NOMO-1 (cell line): ENCODE measurements around the gene EPB41L4B.

Source experiments
- DNase-seq, 2 experiments: peaks; one replicate each; lab custom pipeline; 2025; ENCODE audit not compliant: unreplicated experiment in 2 of 2; lab: John Stamatoyannopoulos, UW

Gene EPB41L4B

DNA sequence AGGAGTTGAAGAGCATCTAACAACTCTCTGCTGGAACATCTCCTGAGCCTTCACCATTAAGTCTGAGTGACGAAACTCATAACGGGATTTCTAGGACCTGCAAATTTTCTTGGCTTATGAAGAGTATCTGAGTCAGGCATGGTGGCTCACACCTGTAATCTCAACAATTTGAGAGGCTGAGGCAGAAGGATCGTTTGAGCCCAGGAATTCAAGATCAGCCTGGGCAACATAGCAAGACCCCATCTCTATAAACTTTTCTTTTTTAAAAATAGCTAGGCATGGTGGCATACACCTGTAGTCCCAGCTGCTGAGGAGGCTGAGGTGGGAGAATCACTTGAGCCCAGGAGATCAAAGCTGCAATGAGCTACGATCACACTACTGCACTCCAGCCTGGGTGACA, 48.8 kb downstream of the EPB41L4B start:
- DNase-seq: no peak

DNA sequence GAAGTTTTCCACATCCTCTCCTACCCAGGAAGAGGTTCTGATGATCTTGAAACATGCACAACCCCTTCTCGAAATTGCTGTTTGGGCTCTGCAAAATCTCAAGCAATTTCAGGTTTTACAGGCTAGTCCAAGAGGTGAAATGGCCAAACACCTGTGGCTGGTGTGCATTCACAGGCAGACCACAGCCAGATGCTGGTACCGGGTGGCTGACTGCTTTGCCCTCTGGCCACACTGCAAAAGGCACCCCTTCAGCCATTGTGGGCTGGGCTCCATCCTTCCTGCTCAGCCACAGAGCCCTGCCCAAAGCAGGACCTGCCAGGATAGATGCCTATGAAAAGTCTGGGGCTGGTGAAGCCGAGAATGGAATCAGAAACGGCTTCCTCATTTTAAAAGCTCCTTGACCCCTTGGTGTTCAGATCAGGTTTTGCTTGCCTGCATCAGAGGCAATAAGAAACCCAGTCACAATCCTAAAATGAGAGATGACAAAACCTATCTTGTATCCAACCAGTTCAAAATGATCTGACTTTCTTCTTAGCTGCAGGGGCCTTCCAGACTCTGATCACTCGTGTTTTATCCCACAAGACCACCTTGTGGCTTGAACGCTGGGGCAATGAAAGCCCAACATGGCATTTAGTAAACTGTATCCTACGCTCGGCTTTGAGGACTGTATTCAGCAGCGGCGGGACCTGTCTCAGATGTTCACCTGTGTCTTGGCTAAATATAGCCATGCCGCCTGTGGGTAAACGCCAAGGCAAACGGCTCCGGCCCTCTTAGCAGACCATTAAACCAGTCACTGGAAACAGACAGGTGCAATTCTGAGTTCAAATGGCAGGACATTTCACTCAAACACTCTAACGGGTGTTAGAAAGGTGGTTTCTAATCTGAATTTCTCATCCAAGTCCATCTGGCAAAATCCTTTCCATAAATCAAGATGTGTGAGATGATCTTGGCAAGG, 49.6 kb downstream of the EPB41L4B start:
- DNase-seq: no peak

DNA sequence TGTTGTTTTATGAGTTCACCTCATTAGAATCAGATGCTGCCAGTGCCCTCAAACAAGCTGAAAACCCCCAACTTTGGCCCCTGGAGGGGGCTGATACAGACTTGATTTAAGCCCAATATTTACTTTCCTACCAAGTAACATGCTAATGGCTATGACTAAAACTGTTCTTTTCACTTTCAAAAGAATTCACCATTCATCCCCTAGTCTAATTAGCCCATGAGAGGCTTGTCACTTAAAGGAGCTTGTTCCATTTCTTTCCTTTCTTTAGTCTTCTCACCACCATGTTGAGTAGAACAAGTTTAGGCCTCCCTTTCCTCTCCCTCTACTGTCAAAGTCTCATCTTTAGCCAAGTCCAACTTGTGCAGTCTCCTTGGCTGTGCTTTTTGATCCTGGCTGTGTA, 50.4 kb downstream of the EPB41L4B start:
- DNase-seq: no peak

DNA sequence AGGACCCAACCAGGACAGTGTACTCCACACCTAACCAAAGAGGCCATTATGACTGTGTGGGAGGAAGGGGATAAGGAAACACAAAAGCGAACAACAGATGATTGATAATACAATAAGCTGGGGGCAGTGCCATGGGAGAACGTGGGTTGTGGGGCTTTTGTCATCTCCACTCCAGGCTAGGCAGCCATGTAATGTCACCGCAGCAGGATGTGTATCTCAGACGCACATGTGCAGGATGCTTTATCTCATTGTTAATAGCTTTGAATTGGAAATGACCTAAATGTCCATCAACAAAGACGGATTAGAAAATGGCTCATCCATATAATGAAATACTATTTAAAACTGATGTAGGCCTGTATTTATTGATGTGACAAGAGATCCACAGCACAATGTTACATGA, 51.0 kb downstream of the EPB41L4B start:
- no peak for DNase-seq

DNA sequence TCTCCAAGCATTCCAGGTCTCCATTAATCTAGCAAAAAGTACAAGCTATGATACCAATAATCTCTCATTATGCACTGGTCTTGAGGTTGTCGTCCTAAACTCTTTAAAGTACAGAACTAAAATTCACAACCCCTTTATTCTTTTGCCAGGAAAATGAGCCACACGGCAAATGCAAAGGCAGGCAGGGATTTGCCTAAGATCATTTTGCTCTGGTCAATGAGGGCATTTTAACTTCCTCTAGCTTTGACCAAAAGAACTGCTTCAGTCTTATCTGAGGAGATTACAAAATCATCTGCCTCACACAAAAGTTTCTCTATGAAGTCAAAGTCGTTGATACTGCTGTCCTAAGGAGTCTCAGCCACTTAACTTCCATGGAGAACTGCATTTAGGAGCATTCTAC, 51.8 kb downstream of the EPB41L4B start:
- DNase-seq: no peak

DNA sequence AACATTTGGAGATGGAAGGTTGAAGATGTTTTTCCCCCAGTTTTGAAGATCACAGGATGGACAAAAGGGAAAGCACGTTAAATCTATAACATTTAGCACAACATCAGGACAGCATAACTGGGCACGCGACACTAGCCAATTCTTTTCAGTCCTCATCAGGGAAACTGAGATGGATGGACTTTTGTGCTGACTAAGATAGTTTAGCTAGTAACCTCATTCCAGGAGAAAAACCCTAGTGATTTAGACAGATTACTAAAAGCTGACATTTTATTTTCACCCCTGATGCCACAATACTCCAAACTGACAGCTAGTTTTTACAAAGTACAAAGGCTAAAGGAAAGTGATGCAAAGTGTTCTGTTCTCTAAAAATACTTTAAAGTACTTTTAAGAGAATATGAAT, 53.3 kb downstream of the EPB41L4B start:
- DNase-seq: no peak

DNA sequence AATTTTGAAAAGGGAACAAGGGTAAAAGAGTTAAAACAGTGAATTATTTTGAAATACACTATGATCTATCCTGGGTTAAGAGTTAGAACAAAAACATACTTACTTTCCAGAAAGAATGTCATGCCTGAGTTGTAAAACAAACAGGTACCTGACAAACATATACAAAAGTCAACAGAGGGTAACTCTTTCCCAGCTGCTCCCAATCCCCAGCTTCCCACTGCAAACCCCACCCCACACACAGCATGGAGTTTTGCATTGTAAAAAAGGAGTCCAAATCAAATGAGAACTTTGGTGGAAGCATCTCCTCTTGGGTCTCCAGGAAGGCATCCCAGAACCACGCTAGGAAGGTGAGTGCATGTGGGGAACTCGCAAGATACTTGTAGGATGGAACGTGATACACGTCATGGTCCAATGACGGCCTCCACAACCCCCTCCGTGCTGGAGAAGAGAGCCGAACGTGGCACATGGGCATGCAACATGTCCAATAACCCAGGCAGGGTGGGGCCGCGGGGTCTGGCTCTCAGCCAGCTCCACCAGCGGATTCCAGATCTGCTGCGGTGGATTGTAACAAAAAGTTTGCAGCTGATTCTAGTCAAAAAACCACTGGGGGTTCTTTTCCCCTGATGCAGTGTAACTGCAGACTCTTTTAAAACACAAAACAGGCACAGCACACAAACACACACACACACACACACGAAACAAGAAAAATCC, 55.8 kb downstream of the EPB41L4B start:
- no peak for DNase-seq

DNA sequence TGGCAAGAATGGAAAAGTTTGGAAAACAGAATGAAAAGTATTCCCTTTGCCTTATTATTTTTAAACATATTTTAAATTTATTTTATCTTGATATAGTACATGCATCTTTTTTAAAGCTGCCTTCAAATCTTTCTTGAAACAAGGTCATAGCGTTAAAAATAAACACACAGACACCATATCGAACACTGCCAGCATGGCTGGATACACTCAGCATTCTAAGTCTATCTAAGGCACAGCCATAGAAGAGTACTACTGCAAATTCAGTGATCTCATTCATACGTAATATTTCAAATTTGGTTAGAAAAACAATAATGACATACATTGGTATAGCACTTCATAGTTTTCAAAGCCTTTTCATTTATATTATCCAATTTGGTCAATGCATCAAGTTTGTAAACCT, 57.5 kb downstream of the EPB41L4B start:
- DNase-seq: no peak

DNA sequence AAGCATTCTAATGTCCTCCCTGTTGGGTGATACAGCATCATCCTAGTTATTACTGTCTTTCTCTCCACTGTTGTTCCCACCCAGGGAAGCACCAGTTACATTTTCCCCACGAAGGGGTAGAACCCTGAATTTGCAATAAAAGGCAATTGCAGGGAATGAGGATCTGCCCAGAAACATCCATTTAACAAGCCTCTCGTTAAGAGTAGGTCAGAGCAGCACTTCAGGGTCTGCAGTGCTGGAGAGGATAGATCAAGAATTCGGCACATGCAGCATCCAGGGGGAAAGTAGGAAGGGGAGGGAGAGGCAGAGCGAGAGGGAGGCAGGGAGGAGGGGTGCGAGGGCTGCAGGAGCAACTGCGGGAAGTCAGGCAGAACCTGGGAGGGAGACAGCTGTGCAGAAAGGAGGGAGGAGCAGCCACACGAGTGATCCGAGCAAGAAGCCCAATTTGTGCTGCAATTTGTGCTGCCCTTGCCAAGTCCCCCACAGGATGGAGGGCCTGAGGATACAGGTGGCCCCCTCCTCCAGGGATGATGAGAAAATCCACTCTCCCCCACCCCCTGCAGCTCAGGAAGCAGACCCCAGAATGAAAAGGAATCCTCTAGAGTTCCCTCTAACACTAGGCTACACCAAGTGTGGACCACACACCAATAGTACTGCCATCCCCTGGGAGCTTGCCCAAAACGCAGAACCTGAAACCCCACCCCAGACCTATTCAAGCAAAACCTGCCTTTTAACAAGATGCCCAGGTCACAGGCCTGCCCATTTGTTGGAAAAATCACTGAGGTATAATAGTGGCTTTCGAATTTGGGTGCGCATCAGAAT, 62.2 kb downstream of the EPB41L4B start:
- no peak for DNase-seq

DNA sequence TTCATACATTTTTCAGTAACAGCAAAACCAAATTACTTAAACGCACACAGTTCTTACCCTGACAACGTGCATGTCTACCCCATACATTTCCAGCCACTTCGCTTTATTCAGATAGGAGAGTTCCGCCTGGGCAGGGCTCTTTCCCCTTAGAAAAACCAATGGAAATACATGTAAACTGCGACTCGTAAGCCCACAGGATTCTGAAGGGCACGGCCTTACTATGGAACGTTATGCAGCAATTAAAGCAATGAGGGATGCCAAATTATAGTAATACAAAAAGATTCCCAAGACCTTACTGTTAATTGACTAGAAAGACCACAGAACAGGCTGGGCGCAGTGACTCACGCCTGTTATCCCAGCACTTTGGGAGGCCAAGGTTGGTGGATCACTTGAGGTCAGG, 64.5 kb downstream of the EPB41L4B start:
- DNase-seq: no peak

DNA sequence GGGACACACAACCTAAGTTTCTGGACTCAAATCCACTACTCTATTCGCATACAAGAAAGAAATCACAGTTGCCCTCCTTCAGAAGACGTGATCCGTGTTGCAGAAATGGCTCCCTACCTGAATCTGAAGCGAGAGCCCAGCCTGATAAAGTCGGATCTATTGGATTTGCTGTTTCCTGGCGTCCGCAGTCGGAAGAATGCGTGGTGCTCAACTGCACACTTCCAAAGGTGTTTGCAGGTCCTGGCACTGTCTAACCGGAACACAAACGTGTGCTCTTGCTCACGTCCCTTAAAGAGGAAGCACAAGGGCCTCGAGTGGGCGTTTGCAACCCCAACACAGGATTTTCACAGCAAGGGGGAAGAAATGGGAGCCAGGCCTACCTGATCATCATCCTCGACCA, 65.5 kb downstream of the EPB41L4B start:
- no peak for DNase-seq

DNA sequence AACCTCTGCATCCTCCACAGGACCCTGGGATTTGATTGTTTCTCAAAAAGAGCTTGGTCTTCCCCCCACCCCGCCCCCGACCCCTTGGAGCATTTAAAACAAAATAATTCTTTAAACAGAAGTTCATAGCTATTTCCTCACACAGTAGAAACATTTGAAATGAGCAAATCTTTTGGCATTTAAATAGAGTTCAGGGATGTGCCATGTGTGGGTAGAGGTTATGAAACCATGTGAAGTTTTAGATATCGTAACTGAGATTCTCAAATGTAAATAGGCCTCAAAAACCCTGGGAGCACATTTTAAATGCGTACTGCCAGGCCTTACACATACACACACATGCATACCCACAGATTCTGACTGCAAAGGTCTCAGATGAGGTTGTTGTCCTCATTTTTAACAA, 66.5 kb downstream of the EPB41L4B start:
- DNase-seq: no peak

DNA sequence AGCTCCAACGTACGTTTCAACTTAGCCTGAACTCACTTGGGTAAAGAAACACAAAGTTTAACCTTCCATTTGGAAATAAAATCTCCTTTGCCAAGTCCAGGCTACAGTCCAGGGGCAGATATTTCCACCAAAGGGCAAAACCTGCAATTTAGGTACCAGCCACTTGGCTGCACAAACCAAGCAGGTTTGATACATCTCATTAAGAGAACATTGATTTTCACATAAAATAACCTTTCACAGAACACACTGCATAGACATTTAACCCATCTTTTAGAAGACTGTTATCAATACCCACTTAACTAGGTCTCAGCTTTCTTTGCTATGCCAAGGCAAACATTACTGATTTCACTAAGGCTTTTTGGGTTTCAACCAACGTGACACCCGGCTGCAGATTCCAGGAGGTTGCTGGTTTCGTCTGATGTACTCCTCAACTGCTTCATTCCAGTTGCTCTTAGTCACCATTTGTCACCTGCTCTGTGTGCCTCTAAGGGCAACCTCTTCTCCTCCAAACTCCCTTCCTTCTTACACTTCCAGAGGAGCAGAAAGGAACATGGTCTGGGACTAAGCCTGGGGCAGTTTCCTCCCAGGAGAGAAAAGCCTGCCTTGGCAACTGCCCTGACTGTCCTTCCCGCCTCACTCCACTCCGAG, 67.1 kb downstream of the EPB41L4B start:
- no peak for DNase-seq

DNA sequence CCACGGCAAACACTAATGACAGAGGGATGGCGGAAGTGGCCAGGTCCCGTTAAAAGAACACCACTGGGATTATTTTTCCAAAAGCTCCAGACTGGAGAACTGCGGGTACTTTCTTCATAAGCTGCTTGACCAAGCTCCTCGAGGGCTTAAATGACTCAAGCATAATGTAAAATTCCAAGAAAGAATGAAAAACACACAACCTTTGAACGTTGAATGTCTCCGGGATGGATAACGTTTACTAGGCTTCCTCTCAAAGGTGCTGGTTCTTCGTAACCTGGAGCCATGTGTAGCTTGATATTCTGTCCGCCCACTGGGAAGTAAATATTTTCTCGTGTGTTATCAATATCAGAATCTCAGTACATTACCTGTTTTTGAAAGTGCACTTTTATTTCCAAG, 67.6 kb downstream of the EPB41L4B start:
- no peak for DNase-seq

DNA sequence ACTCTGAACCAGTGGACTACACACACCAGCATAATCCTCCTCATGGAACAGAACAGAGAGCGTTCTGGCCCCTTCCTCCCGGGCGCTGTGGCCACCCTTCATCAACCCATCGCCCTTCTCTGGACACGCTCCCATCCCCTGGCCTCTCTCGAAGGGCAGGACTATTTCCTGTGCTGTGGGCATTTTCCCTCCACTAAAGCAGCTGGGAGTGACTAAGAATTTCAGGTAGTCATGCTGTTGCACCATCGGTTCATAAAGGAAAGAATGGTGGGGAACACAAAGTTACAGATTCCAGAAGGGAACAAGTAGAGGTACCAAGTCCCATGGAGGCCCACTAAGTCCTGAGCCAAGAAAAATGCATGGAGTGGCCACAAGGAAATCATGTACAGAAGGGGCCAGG, 68.6 kb downstream of the EPB41L4B start:
- DNase-seq: no peak

DNA sequence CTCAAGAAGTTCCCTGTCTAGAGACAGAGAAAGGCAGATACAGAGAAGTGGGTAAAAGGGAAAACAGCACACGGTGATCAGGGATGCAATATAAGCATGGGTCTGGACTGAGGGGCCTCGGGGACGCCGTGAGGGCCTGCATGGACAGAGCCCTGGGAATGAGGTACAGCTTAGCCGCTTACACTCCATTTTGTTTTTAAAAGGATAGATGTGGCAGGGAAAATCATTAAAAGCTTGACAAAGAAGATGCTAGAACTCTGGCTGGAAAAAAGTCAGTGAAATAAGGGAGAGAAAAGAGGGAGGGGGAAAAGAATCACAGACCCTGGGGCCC, 69.1 kb downstream of the EPB41L4B start:
- no peak for DNase-seq

DNA sequence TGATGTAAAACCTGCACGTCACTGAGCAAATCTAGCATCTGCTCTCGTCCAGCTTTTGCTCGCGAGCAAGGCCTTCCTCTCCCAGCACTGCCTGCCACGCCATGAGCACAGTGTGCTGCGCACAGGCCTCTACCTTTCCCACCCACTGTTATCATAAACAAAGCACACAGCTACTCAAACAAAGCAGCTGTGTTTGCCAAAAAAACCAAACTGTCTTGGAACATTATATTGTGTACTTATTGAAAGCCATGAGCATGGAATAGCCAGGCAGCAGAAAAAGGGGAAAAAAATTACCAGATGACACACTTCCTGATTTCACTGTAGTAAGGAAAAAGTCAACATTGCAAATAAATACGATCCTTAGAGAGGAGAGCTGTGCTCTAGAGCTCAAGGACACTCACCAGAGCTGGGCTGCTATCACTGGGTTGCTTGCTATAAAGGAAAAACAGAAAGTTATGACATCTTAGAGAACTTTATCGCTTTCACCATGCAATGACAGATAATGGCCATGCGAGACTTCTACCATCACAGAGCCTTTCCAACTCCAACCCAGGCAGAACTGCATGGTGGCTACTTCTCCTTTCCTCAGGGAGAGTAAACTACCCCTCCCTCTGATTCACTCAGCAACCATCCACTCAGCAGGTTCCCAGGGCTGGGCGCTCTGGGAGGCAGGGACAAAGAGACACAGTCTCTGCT, 69.6 kb downstream of the EPB41L4B start:
- peak in 1 of 2 experiments; percentile 53 for DNase-seq

DNA sequence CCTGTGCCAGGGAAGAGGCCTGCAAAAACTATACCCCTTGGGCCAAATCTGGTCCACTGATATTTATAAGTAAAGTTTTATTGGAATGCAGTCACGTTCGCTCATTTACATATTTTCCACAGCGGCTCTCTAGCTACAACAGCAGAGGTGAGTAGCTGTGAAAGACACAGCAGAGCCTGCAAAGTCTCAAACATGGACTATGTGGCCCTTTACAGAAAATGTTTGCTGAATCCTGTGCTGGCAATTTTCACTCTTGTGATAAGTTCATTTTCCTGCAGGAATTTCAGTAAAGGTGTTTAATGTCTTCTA, 70.1 kb downstream of the EPB41L4B start:
- no peak for DNase-seq

DNA sequence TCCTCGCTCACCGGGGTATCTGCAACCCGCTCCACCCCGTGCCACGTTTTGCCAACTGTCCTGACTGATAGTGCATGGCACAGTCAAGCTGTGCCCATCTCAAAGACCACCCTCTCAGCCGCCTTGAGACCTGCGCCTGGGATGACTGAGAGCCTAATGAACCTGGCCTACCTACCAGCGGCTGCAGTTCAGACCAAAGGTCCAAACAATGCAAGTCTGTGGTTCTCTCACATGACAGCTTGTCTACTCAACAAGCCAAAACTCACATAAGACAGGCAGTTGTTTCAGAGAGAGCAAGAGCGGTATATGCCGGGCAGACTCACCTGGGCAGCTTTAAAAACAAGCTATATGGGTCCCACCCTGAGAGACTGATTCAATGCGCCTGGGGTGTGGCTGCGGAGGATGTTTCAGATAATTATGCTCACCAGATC, 70.5 kb downstream of the EPB41L4B start:
- DNase-seq: no peak

DNA sequence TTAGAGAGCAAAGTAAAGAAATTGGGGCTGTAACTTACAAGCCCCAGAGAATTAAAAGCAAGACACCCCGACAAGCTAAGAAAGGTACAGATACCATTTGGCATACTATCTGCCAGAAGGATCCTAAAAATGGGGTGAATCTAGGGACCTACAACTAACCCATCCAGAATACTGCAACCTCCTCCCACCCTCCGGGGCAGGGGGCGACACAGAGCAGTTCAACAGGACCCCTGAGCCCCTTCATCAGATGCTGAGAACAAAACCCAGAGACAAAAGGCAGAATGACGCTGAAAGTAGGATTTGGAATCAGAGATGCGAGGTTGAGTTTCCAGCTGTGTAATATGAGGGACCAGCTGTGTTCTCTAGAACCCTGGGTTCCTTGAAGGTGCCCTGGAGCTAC, 71.2 kb downstream of the EPB41L4B start:
- DNase-seq: no peak
